Activated T-helper 1 cell treated with Interleukin-2 at 50 U/mL for 16 hours (primary cell): ENCODE results near the gene ZDHHC14.

Experiments used
- DNase-seq: peaks from one replicate; pipeline ENCODE4 v3.0.0-alpha.2; 2020; ENCODE audit warnings: low read depth

The ZDHHC14 gene

GRCh38 chr6:157625764-157626163, 244.8 kb downstream of the ZDHHC14 start:
- no peak for DNase-seq

- no peak for DNase-seq
Observed at GRCh38 chr6:157627195-157627966, 246.4 kb downstream of the ZDHHC14 start.

GRCh38 chr6:157628463-157628862, 247.5 kb downstream of the ZDHHC14 start:
- DNase-seq = no peak

- no peak for DNase-seq
Observed at GRCh38 chr6:157629220-157629619, 248.2 kb downstream of the ZDHHC14 start.

GRCh38 chr6:157630463-157631080, 249.6 kb downstream of the ZDHHC14 start:
- DNase-seq = no peak

GRCh38 chr6:157631412-157631811, 250.4 kb downstream of the ZDHHC14 start:
- no peak for DNase-seq

GRCh38 chr6:157631838-157632614, 251.0 kb downstream of the ZDHHC14 start:
- DNase-seq = no peak

GRCh38 chr6:157632821-157633220, 251.8 kb downstream of the ZDHHC14 start:
- no peak for DNase-seq

- no peak for DNase-seq
Observed at GRCh38 chr6:157634546-157634945, 253.6 kb downstream of the ZDHHC14 start.

- DNase-seq = no peak
Observed at GRCh38 chr6:157635388-157636244, 254.6 kb downstream of the ZDHHC14 start.

- DNase-seq = no peak
Observed at GRCh38 chr6:157637516-157637915, 256.5 kb downstream of the ZDHHC14 start.

- no peak for DNase-seq
Observed at GRCh38 chr6:157637941-157638662, 257.1 kb downstream of the ZDHHC14 start.

GRCh38 chr6:157638779-157639178, 257.8 kb downstream of the ZDHHC14 start:
- DNase-seq = no peak

- no peak for DNase-seq
Observed at GRCh38 chr6:157640746-157641451, 259.9 kb downstream of the ZDHHC14 start.

- DNase-seq = no peak
Observed at GRCh38 chr6:157641837-157642236, 260.8 kb downstream of the ZDHHC14 start.

GRCh38 chr6:157642736-157643135, 261.7 kb downstream of the ZDHHC14 start:
- no peak for DNase-seq

- DNase-seq = no peak
Observed at GRCh38 chr6:157644043-157644810, 263.2 kb downstream of the ZDHHC14 start.

GRCh38 chr6:157645201-157645795, 264.3 kb downstream of the ZDHHC14 start:
- DNase-seq = no peak

GRCh38 chr6:157646012-157646411, 265.0 kb downstream of the ZDHHC14 start:
- no peak for DNase-seq
